Neural progenitor cell (in vitro differentiated cells): Measurements from ENCODE around the gene AXL. TPM values are rescaled to one million over a fixed set of nuclear protein-coding genes. Genes with fewer than 3 reads are reported as not detected.

Experiments
- DNase-seq: peaks from one replicate; pipeline ENCODE4 v3.0.0-alpha.2; 2016; ENCODE audit warnings: low spot score
- H2AFZ ChIP-seq: fragments of 200-600 bp; sonication (generic); replicated peaks from 2 replicates; pipeline ENCODE4 v1.6.1; 2016; ENCODE audit warnings: antibody characterized with exemption
- H3F3A ChIP-seq: fragments of 200-600 bp; sonication (generic); 2 replicates; pipeline ENCODE4 v1.6.1; 2016; ENCODE audit warnings: antibody characterized with exemption, low read depth
- H3K27ac ChIP-seq: fragments of 200-600 bp; sonication (generic); 2 replicates; pipeline ENCODE4 v1.5.1; 2016; ENCODE audit warnings: mild to moderate bottlenecking
- H3K27me3 ChIP-seq: fragments of 200-600 bp; sonication (generic); 2 replicates; pipeline ENCODE4 v1.6.1; 2016; ENCODE audit warnings: mild to moderate bottlenecking, moderate library complexity
- H3K36me3 ChIP-seq: fragments of 200-600 bp; sonication (generic); 2 replicates; pipeline ENCODE4 v1.5.1; 2016
- H3K4me1 ChIP-seq: fragments of 200-600 bp; sonication (generic); 2 replicates; pipeline ENCODE4 v1.6.1; 2016; ENCODE audit warnings: mixed run types
- H3K4me2 ChIP-seq: fragments of 200-600 bp; sonication (generic); 2 replicates; pipeline ENCODE4 v1.6.1; 2016
- H3K4me3 ChIP-seq: fragments of 200-600 bp; sonication (generic); 2 replicates; pipeline ENCODE4 v1.5.1; 2016
- H3K79me2 ChIP-seq: fragments of 200-600 bp; sonication (generic); 2 replicates; pipeline ENCODE4 v1.6.1; 2016; ENCODE audit warnings: low read depth
- H3K9ac ChIP-seq: fragments of 200-600 bp; sonication (generic); 2 replicates; pipeline ENCODE4 v1.6.1; 2016
- H3K9me3 ChIP-seq: fragments of 200-600 bp; sonication (generic); 2 replicates; pipeline ENCODE4 v1.5.1; 2016; ENCODE audit warnings: low read depth
- H4K20me1 ChIP-seq: fragments of 200-600 bp; sonication (generic); 2 replicates; pipeline ENCODE4 v1.6.1; 2016; ENCODE audit warnings: low read depth
- H3K27ac Mint-ChIP-seq: 3 replicates; pipeline ENCODE4 v1.8.0; 2021; ENCODE audit warnings: mixed read lengths
- H3K27me3 Mint-ChIP-seq: 2 replicates; pipeline ENCODE4 v1.8.0; 2022; ENCODE audit warnings: low read depth, mild to moderate bottlenecking, inconsistent platforms, moderate library complexity, mixed read lengths; ENCODE audit not compliant: insufficient read depth
- H3K36me3 Mint-ChIP-seq: 3 replicates; pipeline ENCODE4 v1.8.0; 2021; ENCODE audit warnings: mixed read lengths
- H3K4me1 Mint-ChIP-seq: 3 replicates; pipeline ENCODE4 v1.8.0; 2021; ENCODE audit warnings: mixed read lengths
- H3K4me3 Mint-ChIP-seq: 3 replicates; pipeline ENCODE4 v1.8.0; 2021; ENCODE audit warnings: mild to moderate bottlenecking, moderate library complexity, mixed read lengths
- H3K9me3 Mint-ChIP-seq: 3 replicates; pipeline ENCODE4 v1.8.0; 2020; ENCODE audit warnings: mixed read lengths
- EZH2 ChIP-seq: fragments of 200-600 bp; sonication (generic); IDR thresholded peaks from 2 replicates; pipeline ENCODE4 v1.6.1; 2017; ENCODE audit warnings: antibody characterized with exemption, mild to moderate bottlenecking, moderate library complexity
- EZH2phosphoT487 ChIP-seq: fragments of 200-600 bp; sonication (generic); IDR thresholded peaks from 2 replicates; pipeline ENCODE4 v1.6.1; 2017; ENCODE audit warnings: antibody characterized with exemption
- total RNA-seq: library from RNA; depleted of rRNA; stranded (reverse); fragments of >200 nt; gene quantifications from 2 replicates; pipeline ENCODE4 v1.2.3, GENCODE V29; 2015; ENCODE audit warnings: low replicate concordance
- TF ChIP-seq, protein P1 (sequence below): fragments of 200-600 bp; sonication (generic); IDR thresholded peaks from 2 replicates; pipeline ENCODE4 v1.5.1; 2017; ENCODE audit warnings: antibody characterized with exemption, mild to moderate bottlenecking

The AXL gene
- total RNA-seq, 1 donor from 2014 or later, result 24.7 TPM

DNA sequence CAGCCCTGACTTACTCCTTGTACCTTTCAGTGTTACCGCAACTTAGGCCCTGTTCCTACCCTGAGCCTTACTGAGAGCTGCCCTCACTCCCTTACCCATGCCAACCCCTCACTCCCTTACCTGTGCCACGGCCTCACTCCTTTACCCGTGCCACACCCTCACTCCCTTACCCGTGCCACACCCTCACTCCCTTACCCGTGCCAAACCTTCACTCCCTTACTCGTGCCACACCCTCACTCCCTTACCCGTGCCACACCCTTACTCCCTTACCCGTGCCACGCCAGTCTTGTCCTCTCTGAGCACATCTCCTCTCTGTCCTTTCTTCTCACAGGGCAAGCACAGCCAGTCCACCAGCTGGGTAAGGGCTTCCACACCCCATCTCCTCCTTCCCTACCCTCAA is 20.3 kb downstream of the AXL start:
- Histone ChIP-seq H3F3A (no peaks in the 10 kb centered on the region), H3K79me2 (no peaks in the 10 kb centered on the region), H3K9me3 (no peaks in the 10 kb centered on the region), H3K27ac (no peak overlapping the region), H3K9ac (no peak overlapping the region), H3K4me3 (no peak overlapping the region), H3K36me3 (no peaks in the 10 kb centered on the region), H3K4me1 (no peaks in the 10 kb centered on the region), H4K20me1 (no peaks in the 10 kb centered on the region), H2AFZ (no peak overlapping the region), H3K4me2 (no peak overlapping the region), H3K27me3 (no peaks in the 10 kb centered on the region)
- Mint-ChIP-seq H3K9me3 (no peaks in the 10 kb centered on the region), H3K4me3 (no peak overlapping the region), H3K27me3 (no peaks in the 10 kb centered on the region), H3K36me3 (no peaks in the 10 kb centered on the region), H3K27ac (no peak overlapping the region), H3K4me1 (no peaks in the 10 kb centered on the region)
- DNase-seq, result no peak
- TF ChIP-seq, protein P1, sequence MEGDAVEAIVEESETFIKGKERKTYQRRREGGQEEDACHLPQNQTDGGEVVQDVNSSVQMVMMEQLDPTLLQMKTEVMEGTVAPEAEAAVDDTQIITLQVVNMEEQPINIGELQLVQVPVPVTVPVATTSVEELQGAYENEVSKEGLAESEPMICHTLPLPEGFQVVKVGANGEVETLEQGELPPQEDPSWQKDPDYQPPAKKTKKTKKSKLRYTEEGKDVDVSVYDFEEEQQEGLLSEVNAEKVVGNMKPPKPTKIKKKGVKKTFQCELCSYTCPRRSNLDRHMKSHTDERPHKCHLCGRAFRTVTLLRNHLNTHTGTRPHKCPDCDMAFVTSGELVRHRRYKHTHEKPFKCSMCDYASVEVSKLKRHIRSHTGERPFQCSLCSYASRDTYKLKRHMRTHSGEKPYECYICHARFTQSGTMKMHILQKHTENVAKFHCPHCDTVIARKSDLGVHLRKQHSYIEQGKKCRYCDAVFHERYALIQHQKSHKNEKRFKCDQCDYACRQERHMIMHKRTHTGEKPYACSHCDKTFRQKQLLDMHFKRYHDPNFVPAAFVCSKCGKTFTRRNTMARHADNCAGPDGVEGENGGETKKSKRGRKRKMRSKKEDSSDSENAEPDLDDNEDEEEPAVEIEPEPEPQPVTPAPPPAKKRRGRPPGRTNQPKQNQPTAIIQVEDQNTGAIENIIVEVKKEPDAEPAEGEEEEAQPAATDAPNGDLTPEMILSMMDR, result no peak
- TF ChIP-seq EZH2 (no peak), EZH2phosphoT487 (no peak)

DNA sequence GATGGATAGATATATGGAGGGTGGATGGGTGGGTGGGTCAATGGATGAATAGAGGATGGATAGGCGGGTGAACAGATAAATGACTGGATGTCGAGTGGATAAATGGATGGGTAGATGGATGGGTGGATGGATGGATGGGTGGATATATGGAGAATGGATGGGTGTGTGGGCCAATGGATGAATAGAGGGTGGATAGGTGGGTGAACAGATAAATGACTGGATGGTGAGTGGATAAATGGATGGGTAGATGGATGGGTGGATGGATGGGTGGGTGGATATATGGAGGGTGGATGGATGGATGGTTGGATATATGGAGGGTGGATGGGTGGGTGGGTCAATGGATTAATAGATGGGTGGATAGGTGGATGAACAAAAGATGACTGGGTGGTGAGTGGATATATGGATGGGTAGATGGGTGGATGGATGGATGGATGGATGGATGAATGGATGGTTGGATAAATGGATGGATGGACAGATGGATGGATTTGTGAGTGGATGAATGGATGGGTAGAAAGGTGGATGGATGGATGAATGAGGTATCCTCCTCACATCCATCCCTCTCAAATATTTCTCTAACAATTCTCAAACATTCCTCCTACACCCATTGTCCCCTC is 21.0 kb downstream of the AXL start:
- Mint-ChIP-seq H3K4me3 (no peak overlapping the region), H3K36me3 (no peaks in the 10 kb centered on the region), H3K9me3 (no peaks in the 10 kb centered on the region), H3K27me3 (no peaks in the 10 kb centered on the region), H3K27ac (no peak overlapping the region), H3K4me1 (no peaks in the 10 kb centered on the region)
- TF ChIP-seq EZH2, result no peak
- TF ChIP-seq EZH2phosphoT487, result no peak
- TF ChIP-seq, protein P1, result no peak
- no peak overlapping the region for H2AFZ ChIP-seq
- H3K79me2 ChIP-seq, result no peaks in the 10 kb centered on the region
- no peaks in the 10 kb centered on the region for H3F3A ChIP-seq
- H3K4me1 ChIP-seq, result no peaks in the 10 kb centered on the region
- no peaks in the 10 kb centered on the region for H3K27me3 ChIP-seq
- H3K36me3 ChIP-seq, result no peaks in the 10 kb centered on the region
- no peaks in the 10 kb centered on the region for H3K9me3 ChIP-seq
- no peak overlapping the region for H3K9ac ChIP-seq
- H3K4me3 ChIP-seq, result no peak overlapping the region
- H4K20me1 ChIP-seq, result no peaks in the 10 kb centered on the region
- no peak for DNase-seq
- H3K27ac ChIP-seq, result no peak overlapping the region
- no peak overlapping the region for H3K4me2 ChIP-seq

DNA sequence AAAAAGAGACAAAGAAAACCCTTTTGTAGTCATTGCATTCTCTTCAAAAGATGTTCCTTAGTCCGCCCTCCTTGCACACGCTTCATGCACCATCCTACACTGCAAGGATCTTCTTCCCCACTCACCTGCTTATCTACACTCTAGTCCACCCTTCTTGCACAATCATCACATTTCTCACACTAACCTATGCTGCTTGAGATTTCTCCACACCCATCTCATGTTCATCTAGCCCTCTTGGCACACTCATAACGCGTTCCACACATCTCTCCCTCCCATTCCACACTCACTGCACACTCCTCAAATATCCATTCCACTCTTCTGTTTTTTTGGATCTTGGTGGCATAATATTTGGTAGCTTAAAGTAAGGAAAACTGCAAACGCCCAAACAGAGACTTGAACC is 22.8 kb downstream of the AXL start:
- Mint-ChIP-seq H3K4me1 (no peaks in the 10 kb centered on the region), H3K9me3 (no peaks in the 10 kb centered on the region), H3K36me3 (no peaks in the 10 kb centered on the region), H3K27ac (no peak overlapping the region), H3K4me3 (no peak overlapping the region), H3K27me3 (no peaks in the 10 kb centered on the region)
- Histone ChIP-seq H3K9ac (no peak overlapping the region), H3K9me3 (no peaks in the 10 kb centered on the region), H4K20me1 (no peaks in the 10 kb centered on the region), H3K4me2 (no peak overlapping the region), H3K27me3 (no peaks in the 10 kb centered on the region), H3K36me3 (no peaks in the 10 kb centered on the region), H2AFZ (no peak overlapping the region), H3K4me1 (no peaks in the 10 kb centered on the region), H3F3A (no peaks in the 10 kb centered on the region), H3K27ac (no peak overlapping the region), H3K4me3 (no peak overlapping the region), H3K79me2 (no peaks in the 10 kb centered on the region)
- TF ChIP-seq EZH2 (no peak), EZH2phosphoT487 (no peak)
- TF ChIP-seq, protein P1, result no peak
- no peak for DNase-seq
